HepG2 (cell line): Measurements from ENCODE around the gene PSEN1. TPM values are rescaled to one million over a fixed set of nuclear protein-coding genes. Genes with fewer than 3 reads are reported as not detected.

ENCODE experiments used
- ATAC-seq: fragments of 200-7000 bp; cut with Tn5 transposase; 3 replicates; pipeline ENCODE4 v1.9.1; 2020; ENCODE audit warnings: mild to moderate bottlenecking, moderate library complexity
- BruUV-seq: library from RNA; stranded (reverse); fragments of 400-500 nt; replicated peaks from 2 replicates; lab custom pipeline; 2021; lab: Mats Ljungman, UMichigan
- CTCF ChIA-PET: fragments of 300-600 bp; formaldehyde crosslinking; extraction: SDS; loops from one replicate; lab custom pipeline; 2021; ENCODE audit warnings: low total read pairs, inconsistent platforms, low intra/inter-chr PET ratio; lab: Yijun Ruan, JAX
- POLR2A ChIA-PET: fragments of 350-600 bp; sonication (Branson Sonifier 250); formaldehyde crosslinking; loops from one replicate; lab custom pipeline; 2020; ENCODE audit warnings: antibody characterized with exemption, inconsistent platforms; lab: Yijun Ruan, JAX
- DNase-seq: peaks from one replicate; pipeline ENCODE4 v3.0.0-alpha.2; 2015; ENCODE audit warnings: low spot score
- FAIRE-seq: peaks from 3 replicates; lab custom pipeline; 2011; peaks lifted over from hg19 to GRCh38; lab: Jason Lieb, UNC
- H2AFZ ChIP-seq: one replicate; pipeline ENCODE4 v1.6.1; 2011; ENCODE audit warnings: low read length, inconsistent platforms
- H3K27ac ChIP-seq: fragments of 300-600 bp; 3 replicates; pipeline ENCODE4 v1.8.0; 2011; ENCODE audit warnings: mixed run types, mild to moderate bottlenecking, mixed read lengths, low read length, inconsistent platforms; ENCODE audit not compliant: insufficient read depth; ENCODE audit errors: extremely low read length
- H3K27me3 ChIP-seq, 2 experiments: fragments of 200-600 bp in 1 of 2; 2 replicates in 1 of 2; 3 replicates in 1 of 2; pipeline versions ENCODE4 v1.6.0 to v1.8.0; 2011; ENCODE audit warnings: low read length in 2 of 2, mild to moderate bottlenecking in 2 of 2, moderate library complexity in 2 of 2, inconsistent platforms in 1 of 2; ENCODE audit not compliant: insufficient read depth in 2 of 2, control insufficient read depth in 1 of 2
- H3K36me3 ChIP-seq, 2 experiments: fragments of 200-600 bp in 1 of 2; replicated peaks in 1 of 2; 2 replicates in 1 of 2; 3 replicates in 1 of 2; pipeline versions ENCODE4 v1.5.1 to v1.8.0; 2011; ENCODE audit warnings: low read length in 2 of 2, inconsistent platforms in 1 of 2; ENCODE audit not compliant: insufficient read depth in 2 of 2, control insufficient read depth in 1 of 2
- H3K4me1 ChIP-seq: 2 replicates; pipeline ENCODE4 v1.5.1; 2012; ENCODE audit warnings: low read length, inconsistent platforms; ENCODE audit not compliant: insufficient read depth
- H3K4me2 ChIP-seq: 2 replicates; pipeline ENCODE4 v1.6.0; 2011; ENCODE audit warnings: low read depth, low read length, inconsistent platforms
- H3K4me3 ChIP-seq, 3 experiments: fragments of 200-600 bp in 1 of 3; sonication (generic), shearing (Covaris generic) in 1 of 3; replicated peaks in 1 of 3; 2 replicates each; pipeline ENCODE4 v1.5.1; 2011 to 2016; ENCODE audit warnings: low read length in 3 of 3, inconsistent platforms in 2 of 3, low read depth in 2 of 3, mild to moderate bottlenecking in 2 of 3, control low read depth in 1 of 3, mixed read lengths in 1 of 3; ENCODE audit not compliant: insufficient read depth in 1 of 3
- H3K79me2 ChIP-seq: one replicate; pipeline ENCODE4 v1.6.1; 2011; ENCODE audit warnings: low read length, inconsistent platforms; ENCODE audit not compliant: insufficient read depth
- H3K9ac ChIP-seq: 2 replicates; pipeline ENCODE4 v1.6.0; 2011; ENCODE audit warnings: mild to moderate bottlenecking, low read depth, low read length, inconsistent platforms; ENCODE audit not compliant: insufficient read depth
- H3K9me3 ChIP-seq: 2 replicates; pipeline ENCODE4 v1.5.1; 2012; ENCODE audit warnings: mild to moderate bottlenecking, low read length
- H4K20me1 ChIP-seq: 2 replicates; pipeline ENCODE4 v1.6.0; 2011; ENCODE audit warnings: inconsistent platforms, mild to moderate bottlenecking, low read length, moderate library complexity; ENCODE audit not compliant: insufficient read depth
- MED8 ChIP-seq: sonication (generic); formaldehyde crosslinking; IDR thresholded peaks from 2 replicates; pipeline ENCODE4 v1.8.1; 2023; ENCODE audit warnings: mild to moderate bottlenecking, missing genetic modification reagents; ENCODE audit not compliant: insufficient replicate concordance
- NFRKB ChIP-seq: fragments of 450-650 bp; IDR thresholded peaks from 2 replicates; pipeline ENCODE4 v1.6.1; 2017
- SOX13 ChIP-seq, 3 experiments: fragments of 450-650 bp in 1 of 3; sonication (generic) in 1 of 3; formaldehyde crosslinking in 1 of 3; IDR thresholded peaks in 2 of 3; conservative IDR thresholded peaks in 1 of 3; 2 replicates each; pipeline versions ENCODE4 v1.5.0 to v1.6.1; 2016 to 2020; ENCODE audit warnings: antibody characterized with exemption in 1 of 3, mild to moderate bottlenecking in 1 of 3, missing compliant biosample characterization in 1 of 3, missing genetic modification reagents in 1 of 3, moderate library complexity in 1 of 3
- ZNF24 ChIP-seq: fragments of 450-650 bp; IDR thresholded peaks from 2 replicates; pipeline ENCODE4 v1.6.1; 2017; ENCODE audit warnings: antibody characterized with exemption, mild to moderate bottlenecking
- ZZZ3 ChIP-seq: sonication (generic); formaldehyde crosslinking; IDR thresholded peaks from 2 replicates; pipeline ENCODE4 v1.4.0; 2020; ENCODE audit warnings: missing genetic modification reagents, mild to moderate bottlenecking, borderline replicate concordance
- WGBS: methylation state at CpG from one replicate; pipeline ENCODE4 v1.1.6; 2017; ENCODE audit warnings: low lambda C conversion rate; 5-methylcytosine and 5-hydroxymethylcytosine counted together
- in situ Hi-C: cut with HindIII; loops from 2 replicates; pipeline ENCODE4 v1.10.0; 2017; ENCODE audit warnings: low pct_unique_long_range_greater_than_20kb; ENCODE audit not compliant: extremely low pct_ligation_motif_present
- intact Hi-C: fragments of 100-400 bp; cut with micrococcal nuclease; formaldehyde crosslinking; loops from one replicate; pipeline ENCODE4 v1.10.0; 2022; ENCODE audit not compliant: unreplicated experiment
- polyA plus RNA-seq, 8 experiments: library from polyadenylated mRNA; depleted of rRNA in 3 of 8; stranded (reverse) in 7 of 8; unstranded in 1 of 8; fragments of >200 nt; fragmentation: Illumina TruSeq in 4 of 8; extraction: Trizol in 4 of 8; gene quantifications; 2 replicates each; pipeline versions ENCODE4 v1.2.1 to v1.2.3, GENCODE V29; 2011 to 2016; ENCODE audit warnings: low read depth in 4 of 8, missing spikeins in 1 of 8, mixed read lengths in 1 of 8; ENCODE audit not compliant: insufficient read depth in 1 of 8
- total RNA-seq, 5 experiments: library from RNA; depleted of rRNA; stranded (reverse); fragments of >200 nt; fragmentation: Illumina TruSeq; extraction: Trizol; gene quantifications; 2 replicates each; pipeline ENCODE4 v1.2.3, GENCODE V29; 2016; ENCODE audit warnings: low read depth in 1 of 5
- TF ChIP-seq, protein P1 (sequence below): sonication (generic); formaldehyde crosslinking; IDR thresholded peaks from 2 replicates; pipeline ENCODE4 v1.8.1; 2023; ENCODE audit warnings: missing genetic modification reagents, inconsistent platforms, borderline replicate concordance
- TF ChIP-seq, protein P2 (sequence below): sonication (generic); formaldehyde crosslinking; IDR thresholded peaks from 2 replicates; pipeline ENCODE4 v1.5.0; 2020; ENCODE audit warnings: missing genetic modification reagents

Gene PSEN1
- total and polyA plus RNA-seq, 2 of the 13 experiments (the other 11 are each of a cell fraction or from before 2014, with no cell fraction given), result 12.5 to 26.6 TPM

DNA sequence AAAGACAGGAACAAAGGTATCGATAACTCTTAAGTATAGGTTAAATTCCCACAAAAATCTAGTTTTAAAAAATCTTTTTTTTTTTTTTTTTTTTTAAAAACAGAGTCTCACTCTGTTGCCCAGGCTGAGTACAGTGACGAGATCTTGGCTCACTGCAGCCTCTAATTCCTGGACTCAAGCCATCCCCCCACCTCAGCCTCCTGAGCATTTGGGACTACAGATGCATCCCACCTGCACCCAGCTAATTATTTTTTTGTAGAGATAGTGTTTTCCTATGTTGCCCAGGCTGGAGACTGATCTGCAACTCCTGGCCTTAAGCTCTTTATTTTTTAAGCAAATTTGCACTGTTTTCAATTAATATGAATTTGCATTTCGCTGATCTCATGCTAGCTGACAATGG, 9.8 kb downstream of the PSEN1 start (continued):
- TF ChIP-seq, protein P1, sequence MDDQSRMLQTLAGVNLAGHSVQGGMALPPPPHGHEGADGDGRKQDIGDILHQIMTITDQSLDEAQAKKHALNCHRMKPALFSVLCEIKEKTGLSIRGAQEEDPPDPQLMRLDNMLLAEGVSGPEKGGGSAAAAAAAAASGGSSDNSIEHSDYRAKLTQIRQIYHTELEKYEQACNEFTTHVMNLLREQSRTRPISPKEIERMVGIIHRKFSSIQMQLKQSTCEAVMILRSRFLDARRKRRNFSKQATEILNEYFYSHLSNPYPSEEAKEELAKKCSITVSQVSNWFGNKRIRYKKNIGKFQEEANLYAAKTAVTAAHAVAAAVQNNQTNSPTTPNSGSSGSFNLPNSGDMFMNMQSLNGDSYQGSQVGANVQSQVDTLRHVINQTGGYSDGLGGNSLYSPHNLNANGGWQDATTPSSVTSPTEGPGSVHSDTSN (CRISPR knock-in tag), result no peak
- TF ChIP-seq NFRKB (no peak), ZZZ3 (CRISPR knock-in tag) (no peak)

DNA sequence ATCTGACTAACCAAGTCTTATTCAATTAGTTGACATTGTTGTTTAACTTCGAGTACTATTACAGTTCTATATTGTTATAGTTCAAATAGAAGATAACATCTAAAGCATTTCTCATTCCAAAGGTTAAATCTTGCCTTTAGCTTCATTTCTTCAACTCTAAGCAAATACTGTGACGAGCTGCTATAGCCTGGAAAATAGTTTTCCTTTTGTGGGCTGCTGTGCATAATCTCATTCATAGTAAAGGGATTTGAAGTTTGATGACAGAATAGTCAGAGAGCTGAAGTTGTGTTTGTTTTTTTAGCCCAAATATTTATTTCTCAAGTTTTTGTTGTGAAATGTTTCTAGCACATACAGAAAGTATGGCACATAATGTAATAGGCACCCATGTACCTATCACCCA, 13.4 kb downstream of the PSEN1 start:
- Histone ChIP-seq H3K9me3 (no peaks in the 10 kb centered on the region), H3K27me3 (no peaks in the 10 kb centered on the region), H2AFZ (no peak overlapping the region), H3K4me3 (no peak overlapping the region), H4K20me1 (peaks cover 8% of the 10 kb centered on the region; the same call in 1 of the 2 replicates), H3K4me1 (peaks cover 50% of the 10 kb centered on the region), H3K9ac (no peak overlapping the region), H3K79me2 (peaks cover 17% of the 10 kb centered on the region), H3K27ac (peak overlapping the region; percentile 54), H3K36me3 (peaks cover 2 to 19% of the 10 kb centered on the region in 2 experiments; a peak in 3 of 5 replicates), H3K4me2 (no peak overlapping the region)
- DNase-seq (peak; percentile 74), FAIRE-seq (peak; percentile 32), ATAC-seq (peak; percentile 73)
- ChIA-PET POLR2A (interaction anchor here (0.9 to 2.2 kb wide), 3 partner anchors 14 to 312 kb away, joined by 3 to 11 read pairs (median 4); partner anchors contain the start of genes PSEN1 and RBM25), CTCF (no interaction called here)
- intact Hi-C loops, result no loop called here
- BruUV-seq, result no TSS peak
- TF ChIP-seq, protein P2, sequence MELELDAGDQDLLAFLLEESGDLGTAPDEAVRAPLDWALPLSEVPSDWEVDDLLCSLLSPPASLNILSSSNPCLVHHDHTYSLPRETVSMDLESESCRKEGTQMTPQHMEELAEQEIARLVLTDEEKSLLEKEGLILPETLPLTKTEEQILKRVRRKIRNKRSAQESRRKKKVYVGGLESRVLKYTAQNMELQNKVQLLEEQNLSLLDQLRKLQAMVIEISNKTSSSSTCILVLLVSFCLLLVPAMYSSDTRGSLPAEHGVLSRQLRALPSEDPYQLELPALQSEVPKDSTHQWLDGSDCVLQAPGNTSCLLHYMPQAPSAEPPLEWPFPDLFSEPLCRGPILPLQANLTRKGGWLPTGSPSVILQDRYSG (CRISPR knock-in tag), result no peak
- no peak for TF ChIP-seq MED8 (CRISPR knock-in tag)
- TF ChIP-seq ZNF24, result peak; percentile 71; the same call in 1 of the 2 replicates
- no peak for TF ChIP-seq SOX13 (IDR thresholded peaks at IDR 0.05)
- TF ChIP-seq SOX13 (CRISPR knock-in tag; conservative IDR thresholded peaks at IDR 0.05 in 1 of 2, IDR thresholded peaks at IDR 0.05 in 1 of 2), result peak in 1 of 2 experiments; percentile 36; a peak in 1 of 4 replicates
- 17% methylated on average over 2 of the region's 2 CpGs for WGBS
- in situ Hi-C loops, result no loop called here
